BE2C (cell line): ENCODE data around the gene SMIM45.

Experiments
- DNase-seq: peaks from one replicate; pipeline ENCODE4 v3.0.0-alpha.2; 2020
- H3K27me3 ChIP-seq: fragments of 250-450 bp; sonication (Bioruptor Pico); 2 replicates; pipeline ENCODE4 v1.5.1; 2020; ENCODE audit warnings: mild to moderate bottlenecking
- H3K36me3 ChIP-seq: fragments of 250-450 bp; sonication (Bioruptor Pico); 2 replicates; pipeline ENCODE4 v1.5.1; 2020; ENCODE audit warnings: mild to moderate bottlenecking
- H3K4me1 ChIP-seq: fragments of 250-450 bp; sonication (Bioruptor Pico); 2 replicates; pipeline ENCODE4 v1.5.1; 2020
- H3K4me3 ChIP-seq: 2 replicates; pipeline ENCODE4 v1.5.1; 2011; ENCODE audit warnings: low read depth, low read length
- H3K9me3 ChIP-seq: fragments of 250-450 bp; sonication (Bioruptor Pico); 2 replicates; pipeline ENCODE4 v1.5.1; 2020
- TF ChIP-seq, protein P1 (sequence below): IDR thresholded peaks from 2 replicates; pipeline ENCODE4 v1.5.1; 2012; ENCODE audit warnings: mild to moderate bottlenecking, low read depth, low read length

Gene SMIM45

DNA sequence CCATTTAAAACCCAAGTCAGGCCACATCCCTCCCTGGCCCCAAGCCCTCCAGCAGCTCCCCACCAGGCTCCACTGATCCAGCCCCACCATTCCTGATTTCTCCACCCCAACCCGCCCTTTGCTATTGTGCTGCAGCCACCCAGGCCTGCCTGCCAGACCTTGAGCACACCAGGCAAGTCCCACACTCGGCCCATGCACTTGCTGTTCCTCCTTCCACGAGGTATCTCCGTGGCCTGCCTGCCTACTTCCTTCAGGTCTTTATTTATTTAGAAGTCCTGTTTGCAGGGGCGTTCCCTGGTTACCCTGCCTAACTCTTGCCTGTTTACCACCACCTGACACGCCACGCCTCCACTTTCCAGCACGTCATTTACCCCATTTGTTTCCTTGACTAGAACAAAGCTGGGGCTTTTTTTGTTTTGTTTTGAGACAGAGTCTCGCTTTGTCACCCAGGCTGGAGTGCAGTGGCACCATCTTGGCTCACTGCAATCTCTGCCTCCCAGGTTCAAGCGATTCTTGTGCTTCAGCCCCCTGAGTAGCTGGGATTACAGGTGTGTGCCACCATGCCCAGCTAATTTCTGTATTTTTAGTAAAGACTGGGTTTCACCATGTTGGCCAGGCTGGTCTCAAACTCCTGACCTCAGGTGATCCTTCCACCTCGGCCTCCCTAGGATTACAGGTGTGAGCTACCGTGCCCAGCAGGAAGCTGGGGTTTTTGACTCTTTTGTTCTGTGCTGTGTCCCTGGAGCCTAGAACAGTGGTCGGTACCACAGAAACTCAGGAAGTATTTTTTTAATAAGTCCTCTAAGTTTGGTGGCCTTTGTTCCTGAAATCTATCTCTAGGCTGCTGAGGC lies 11.7 kb upstream of the SMIM45 start:
- peaks cover 79% of the 10 kb centered on the region for H3K36me3 ChIP-seq
- H3K4me1 ChIP-seq: peaks cover 14% of the 10 kb centered on the region
- H3K27me3 ChIP-seq: no peaks in the 10 kb centered on the region
- no peak overlapping the region for H3K4me3 ChIP-seq
- H3K9me3 ChIP-seq: no peaks in the 10 kb centered on the region
- TF ChIP-seq, protein P1, sequence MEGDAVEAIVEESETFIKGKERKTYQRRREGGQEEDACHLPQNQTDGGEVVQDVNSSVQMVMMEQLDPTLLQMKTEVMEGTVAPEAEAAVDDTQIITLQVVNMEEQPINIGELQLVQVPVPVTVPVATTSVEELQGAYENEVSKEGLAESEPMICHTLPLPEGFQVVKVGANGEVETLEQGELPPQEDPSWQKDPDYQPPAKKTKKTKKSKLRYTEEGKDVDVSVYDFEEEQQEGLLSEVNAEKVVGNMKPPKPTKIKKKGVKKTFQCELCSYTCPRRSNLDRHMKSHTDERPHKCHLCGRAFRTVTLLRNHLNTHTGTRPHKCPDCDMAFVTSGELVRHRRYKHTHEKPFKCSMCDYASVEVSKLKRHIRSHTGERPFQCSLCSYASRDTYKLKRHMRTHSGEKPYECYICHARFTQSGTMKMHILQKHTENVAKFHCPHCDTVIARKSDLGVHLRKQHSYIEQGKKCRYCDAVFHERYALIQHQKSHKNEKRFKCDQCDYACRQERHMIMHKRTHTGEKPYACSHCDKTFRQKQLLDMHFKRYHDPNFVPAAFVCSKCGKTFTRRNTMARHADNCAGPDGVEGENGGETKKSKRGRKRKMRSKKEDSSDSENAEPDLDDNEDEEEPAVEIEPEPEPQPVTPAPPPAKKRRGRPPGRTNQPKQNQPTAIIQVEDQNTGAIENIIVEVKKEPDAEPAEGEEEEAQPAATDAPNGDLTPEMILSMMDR: no peak
- DNase-seq: no peak

DNA sequence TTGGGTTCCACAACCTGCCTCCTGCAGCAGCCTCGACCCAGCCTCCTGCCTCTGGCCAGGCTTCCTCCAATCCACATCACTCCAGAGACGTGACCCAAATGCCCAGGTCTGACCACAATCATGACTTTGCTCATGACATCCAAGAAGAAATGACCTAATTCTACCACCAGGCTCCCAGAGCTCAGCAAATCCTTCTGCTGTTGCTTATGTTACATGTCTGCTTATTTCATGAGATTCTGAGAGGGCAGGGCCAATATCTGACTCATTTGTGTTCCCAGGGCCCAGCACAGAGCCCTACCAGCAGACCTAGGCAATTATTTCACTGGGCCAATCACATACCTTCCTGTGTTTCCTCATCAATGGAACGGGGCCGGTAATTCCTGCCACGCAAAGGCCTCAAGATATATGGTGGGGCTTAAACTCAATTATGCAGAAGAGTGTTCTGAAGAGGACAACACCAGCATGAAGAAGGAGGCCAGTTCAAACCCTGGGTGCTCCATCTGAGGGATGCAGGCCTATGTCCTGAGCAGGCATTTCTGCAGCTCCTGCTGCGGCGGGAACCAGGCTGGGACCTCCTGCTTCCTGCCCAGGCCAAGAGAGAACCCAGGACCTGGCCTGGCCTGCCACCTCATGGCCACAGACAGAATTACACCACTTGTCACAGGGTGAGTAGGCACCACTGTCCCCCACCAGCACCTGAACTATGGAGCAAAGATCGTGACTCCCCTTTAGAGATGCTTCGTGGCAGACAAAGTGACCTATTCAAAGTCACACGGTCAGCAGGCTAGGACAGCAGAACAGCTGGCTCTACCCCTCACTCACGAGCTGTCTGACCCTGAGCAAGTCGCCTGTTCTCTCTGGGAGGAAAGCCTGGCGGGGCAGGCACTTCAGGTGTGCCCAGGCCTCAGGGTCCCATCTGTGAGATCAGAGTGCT lies 10.9 kb upstream of the SMIM45 start:
- H3K4me1 ChIP-seq: peaks cover 12% of the 10 kb centered on the region
- peak; percentile 89 for DNase-seq
- no peaks in the 10 kb centered on the region for H3K27me3 ChIP-seq
- peak overlapping the region; percentile 7; the same call in 1 of the 2 replicates for H3K4me3 ChIP-seq
- peaks cover 76% of the 10 kb centered on the region for H3K36me3 ChIP-seq
- H3K9me3 ChIP-seq: no peaks in the 10 kb centered on the region
- TF ChIP-seq, protein P1: peak; percentile 90

DNA sequence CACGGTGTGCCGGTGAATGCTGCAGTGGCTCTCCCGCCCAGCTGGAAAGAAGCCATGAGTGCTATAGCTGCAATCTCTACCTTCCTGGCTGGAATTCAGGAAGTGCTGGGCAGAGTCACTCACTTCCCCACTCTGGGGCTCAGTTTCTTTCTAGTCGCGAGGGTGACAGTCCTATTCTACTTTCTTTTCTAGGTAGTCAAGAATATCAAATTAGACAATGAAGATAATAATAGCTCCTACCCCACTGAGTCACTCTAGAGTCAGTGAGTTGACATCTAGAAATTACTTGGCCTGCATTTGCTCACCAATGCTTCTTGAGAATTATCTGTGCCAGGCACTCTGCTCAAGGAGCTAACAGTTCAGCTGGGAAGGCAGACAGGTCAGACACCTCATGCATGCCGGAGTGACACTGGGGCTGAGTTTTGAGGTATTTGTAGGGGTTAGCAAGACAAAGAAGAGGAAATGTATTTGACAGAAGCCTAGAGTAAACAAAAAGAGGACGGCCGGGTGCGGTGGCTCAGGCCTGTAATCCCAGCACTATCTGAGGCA lies 8.2 kb upstream of the SMIM45 start:
- no peak overlapping the region for H3K4me3 ChIP-seq
- no peaks in the 10 kb centered on the region for H3K9me3 ChIP-seq
- DNase-seq: no peak
- peaks cover 55% of the 10 kb centered on the region for H3K36me3 ChIP-seq
- peaks cover 11% of the 10 kb centered on the region for H3K4me1 ChIP-seq
- TF ChIP-seq, protein P1: no peak
- H3K27me3 ChIP-seq: no peaks in the 10 kb centered on the region

DNA sequence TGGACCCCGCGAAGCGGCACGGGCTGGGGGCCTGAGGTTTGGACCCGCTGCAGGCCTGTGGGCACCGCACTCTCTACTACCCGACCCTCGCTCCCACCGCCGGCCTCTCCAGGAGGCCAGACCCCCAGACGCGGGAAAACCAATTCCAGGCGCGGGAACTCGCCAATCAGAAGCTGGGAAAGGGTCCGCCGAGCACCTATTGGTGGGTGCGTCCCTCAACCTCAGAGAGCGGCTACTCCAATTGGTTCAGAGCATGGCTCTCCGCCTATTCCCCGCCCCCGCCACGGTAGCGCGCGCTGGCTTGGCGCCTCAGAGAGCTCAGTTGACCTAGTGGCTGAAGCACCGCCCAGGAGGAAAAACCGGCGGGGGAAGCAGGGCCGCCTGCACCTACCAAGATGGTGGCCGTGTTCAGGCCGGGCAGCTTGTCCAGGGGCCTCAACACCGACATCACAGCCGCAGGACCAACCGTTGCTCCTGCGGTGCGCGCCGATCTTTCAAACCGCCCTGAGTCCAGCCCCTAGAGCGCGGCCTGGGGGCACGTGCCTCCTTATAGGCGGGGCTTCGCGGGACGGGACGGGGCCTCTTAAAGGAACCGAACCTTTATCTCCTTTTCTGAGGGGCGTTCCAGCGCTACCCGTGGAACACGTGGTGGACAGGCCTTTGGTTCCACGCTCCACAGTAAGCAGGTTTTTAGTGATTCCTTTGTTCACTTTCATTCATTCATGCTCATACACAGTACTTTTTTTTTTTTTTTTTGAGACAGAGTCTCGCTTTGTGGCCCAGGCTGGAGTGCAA lies 5.1 kb upstream of the SMIM45 start, which contains the start of gene CENPM:
Gene CENPM, minus strand, starts transcription at position 524 of the 795 bp plus-strand sequence. Its CDS starts 76 bp downstream, at position 448.
- peak; percentile 98 for DNase-seq
- H3K36me3 ChIP-seq: peaks cover 28% of the 10 kb centered on the region
- peaks cover 12% of the 10 kb centered on the region for H3K4me1 ChIP-seq
- peak within 1 kb of the TSS; percentile 89 for H3K4me3 ChIP-seq
- TF ChIP-seq, protein P1: no peak
- H3K27me3 ChIP-seq: no peaks in the 10 kb centered on the region
- no peaks in the 10 kb centered on the region for H3K9me3 ChIP-seq

DNA sequence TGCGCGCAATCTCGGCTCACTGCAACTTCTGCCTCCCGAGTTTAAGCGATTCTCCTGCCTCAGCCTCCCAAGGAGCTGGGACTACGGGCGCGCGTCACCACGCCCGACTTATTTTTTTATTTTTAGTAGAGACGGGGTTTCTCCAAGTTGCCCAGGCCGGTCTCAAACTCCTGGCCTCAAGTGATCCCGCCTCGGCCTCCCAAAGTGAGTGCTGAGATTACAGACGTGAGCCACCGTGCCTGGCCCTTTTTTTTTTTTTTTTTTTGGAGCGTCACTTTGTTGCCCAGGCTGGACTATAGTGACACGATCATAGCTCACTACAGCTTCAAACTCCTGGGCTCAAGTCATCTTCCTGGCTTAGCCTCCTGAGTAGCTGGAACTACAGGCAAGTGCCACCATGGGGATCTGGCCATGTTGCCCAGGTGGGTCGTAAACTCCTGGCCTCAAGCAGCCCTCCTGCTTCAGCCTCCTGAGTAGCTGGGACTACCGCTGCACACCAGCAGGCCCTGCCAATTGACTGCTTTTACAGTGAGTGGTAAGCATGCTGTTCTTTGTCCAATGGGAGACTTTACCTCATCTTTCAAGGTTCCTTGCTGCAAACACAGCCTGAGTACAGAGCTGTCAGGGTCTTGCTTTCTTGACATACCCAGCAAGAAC lies 4.4 kb upstream of the SMIM45 start:
- H3K4me3 ChIP-seq: peak overlapping the region; percentile 89

More for the DNA sequence above, 4.4 kb upstream of the SMIM45 start:
- Histone ChIP-seq H3K4me1 (peaks cover 12% of the 10 kb centered on the region), H3K27me3 (no peaks in the 10 kb centered on the region), H3K36me3 (peaks cover 22% of the 10 kb centered on the region), H3K9me3 (no peaks in the 10 kb centered on the region)
- no peak for DNase-seq
- TF ChIP-seq, protein P1: no peak
